ENCODE measurements around the gene DERA. TPM values are rescaled to one million over a fixed set of nuclear protein-coding genes. Genes with fewer than 3 reads are reported as not detected.
"Not testable (repeated sequence)": the region's sequence is repeated elsewhere in the genome, so short reads cannot be mapped to it uniquely, and the experiment has no call there.

DERA gene
- total and polyA plus RNA-seq, 11 donors: 19.0 to 44.3 (median 23.8) TPM

- WGBS, 4 donors: 88 to 95% (median 95%) methylated on average over 1 of the region's 1 CpG
- H3K4me1 ChIP-seq: no peaks in the 10 kb centered on the region
- intact Hi-C loops (cut with DNase I): no loop called here
- DNase-seq: no peak
- peaks cover 0 to 34% (median 14%) of the 10 kb centered on the region in 12 donors for H3K9me3 ChIP-seq
- ATAC-seq: no peak
- no peaks in the 10 kb centered on the region for H3K27me3 ChIP-seq
- TF ChIP-seq, protein P1, sequence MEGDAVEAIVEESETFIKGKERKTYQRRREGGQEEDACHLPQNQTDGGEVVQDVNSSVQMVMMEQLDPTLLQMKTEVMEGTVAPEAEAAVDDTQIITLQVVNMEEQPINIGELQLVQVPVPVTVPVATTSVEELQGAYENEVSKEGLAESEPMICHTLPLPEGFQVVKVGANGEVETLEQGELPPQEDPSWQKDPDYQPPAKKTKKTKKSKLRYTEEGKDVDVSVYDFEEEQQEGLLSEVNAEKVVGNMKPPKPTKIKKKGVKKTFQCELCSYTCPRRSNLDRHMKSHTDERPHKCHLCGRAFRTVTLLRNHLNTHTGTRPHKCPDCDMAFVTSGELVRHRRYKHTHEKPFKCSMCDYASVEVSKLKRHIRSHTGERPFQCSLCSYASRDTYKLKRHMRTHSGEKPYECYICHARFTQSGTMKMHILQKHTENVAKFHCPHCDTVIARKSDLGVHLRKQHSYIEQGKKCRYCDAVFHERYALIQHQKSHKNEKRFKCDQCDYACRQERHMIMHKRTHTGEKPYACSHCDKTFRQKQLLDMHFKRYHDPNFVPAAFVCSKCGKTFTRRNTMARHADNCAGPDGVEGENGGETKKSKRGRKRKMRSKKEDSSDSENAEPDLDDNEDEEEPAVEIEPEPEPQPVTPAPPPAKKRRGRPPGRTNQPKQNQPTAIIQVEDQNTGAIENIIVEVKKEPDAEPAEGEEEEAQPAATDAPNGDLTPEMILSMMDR (IDR thresholded peaks at IDR 0.05): no peak
- no peak for TF ChIP-seq POLR2A (IDR thresholded peaks at IDR 0.05)
- H3K27ac ChIP-seq: no peak overlapping the region
- H3K36me3 ChIP-seq: no peaks in the 10 kb centered on the region
- H3K4me3 ChIP-seq: no peak overlapping the region
Observed at GRCh38 chr12:16046266-16046665, 135.1 kb downstream of the DERA start.

DNA sequence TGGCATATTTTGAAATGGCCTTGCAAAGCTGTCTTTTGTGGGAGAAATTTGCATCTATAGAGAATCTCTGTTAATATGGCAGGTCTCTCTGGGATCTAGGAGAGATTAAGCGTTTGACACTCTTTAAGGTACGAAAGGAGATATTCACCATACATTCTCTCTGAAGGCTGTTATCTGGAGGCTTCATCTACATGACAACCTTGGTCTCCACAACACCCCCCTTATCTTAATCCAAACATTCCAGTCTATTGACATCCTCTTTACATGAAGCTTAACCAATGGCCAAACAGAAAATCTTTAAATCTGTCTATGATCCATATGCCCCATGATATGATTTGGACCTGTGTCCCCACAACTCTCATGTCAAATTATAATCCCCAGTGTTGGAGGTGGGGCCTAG lies 137.4 kb downstream of the DERA start:
- Histone ChIP-seq H3K4me1 (no peaks in the 10 kb centered on the region), H3K9me3 (peaks cover 0 to 28% (median 10%) of the 10 kb centered on the region in 12 donors), H3K27ac (no peak overlapping the region), H3K4me3 (no peak overlapping the region), H3K27me3 (no peaks in the 10 kb centered on the region), H3K36me3 (no peaks in the 10 kb centered on the region)
- ATAC-seq (no peak), DNase-seq (no peak)
- TF ChIP-seq POLR2A (IDR thresholded peaks at IDR 0.05): no peak
- TF ChIP-seq, protein P1 (IDR thresholded peaks at IDR 0.05): no peak
- intact Hi-C loops (cut with DNase I): no loop called here
- WGBS, 4 donors: 90 to 94% (median 92%) methylated on average over 2 of the region's 2 CpGs

DNA sequence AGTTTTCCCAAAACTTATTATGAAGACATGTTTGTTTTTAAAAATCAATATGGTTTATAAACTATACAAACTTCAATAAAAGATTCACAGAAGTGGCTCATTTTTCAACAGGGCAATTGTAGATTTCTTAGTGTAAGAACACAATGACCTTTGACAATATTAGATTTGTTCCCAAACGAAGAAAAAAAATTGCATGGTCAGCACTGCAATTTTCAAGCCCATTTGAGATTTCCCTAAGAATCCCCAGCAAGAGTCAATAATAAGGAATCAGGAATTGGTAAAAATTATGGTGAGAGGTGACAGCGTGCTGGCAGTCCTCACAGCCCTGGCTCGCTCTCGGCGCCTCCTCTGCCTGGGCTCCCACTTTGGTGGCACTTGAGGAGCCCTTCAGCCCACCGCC lies 145.8 kb downstream of the DERA start:
- intact Hi-C loops (cut with DNase I): no loop called here
- TF ChIP-seq POLR2A (IDR thresholded peaks at IDR 0.05): no peak
- TF ChIP-seq, protein P1 (IDR thresholded peaks at IDR 0.05): no peak
- H3K27me3 ChIP-seq: no peaks in the 10 kb centered on the region
- WGBS, 4 donors: 88 to 92% (median 89%) methylated on average over 6 of the region's 6 CpGs
- peaks cover 0 to 24% (median 2%) of the 10 kb centered on the region in 12 donors for H3K9me3 ChIP-seq
- H3K27ac ChIP-seq: no peak overlapping the region
- H3K4me3 ChIP-seq: no peak overlapping the region
- ATAC-seq (no peak), DNase-seq (no peak)
- no peaks in the 10 kb centered on the region for H3K4me1 ChIP-seq
- H3K36me3 ChIP-seq: no peaks in the 10 kb centered on the region

DNA sequence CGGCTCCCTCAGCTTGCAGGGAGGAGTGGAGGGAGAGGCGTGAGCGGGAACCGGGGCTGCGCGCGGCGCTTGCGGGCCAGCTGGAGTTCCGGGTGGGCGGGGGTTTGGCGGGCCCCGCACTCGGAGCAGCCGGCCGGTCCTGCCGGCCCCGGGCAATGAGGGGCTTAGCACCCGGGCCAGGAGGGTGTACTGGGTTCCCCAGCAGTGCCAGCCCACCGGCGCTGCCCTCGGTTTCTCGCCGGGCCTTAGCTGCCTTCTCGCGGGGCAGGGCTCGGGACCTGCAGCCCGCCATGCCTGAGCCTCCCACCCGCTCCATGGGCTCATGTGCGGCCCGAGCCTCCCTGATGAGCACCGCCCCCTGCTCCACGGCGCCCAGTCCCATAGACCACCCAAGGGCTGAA lies 146.2 kb downstream of the DERA start:
- H3K27ac ChIP-seq; H3K4me3 ChIP-seq; ATAC-seq; H3K36me3 ChIP-seq; H3K4me1 ChIP-seq; H3K27me3 ChIP-seq; intact Hi-C loops (cut with DNase I): not testable (repeated sequence)
- H3K9me3 ChIP-seq: peaks cover 0 to 23% (median 2%) of the 10 kb centered on the region in 12 donors
- peak in 1 of 5 donors; percentile 46 for DNase-seq
- 88 to 96% (median 92%) methylated on average over 25 to 34 of the region's 34 CpGs for WGBS, 4 donors

- Histone ChIP-seq H3K4me3 (no peak overlapping the region), H3K36me3 (no peaks in the 10 kb centered on the region), H3K9me3 (no peaks in the 10 kb centered on the region), H3K27me3 (no peaks in the 10 kb centered on the region), H3K4me1 (no peaks in the 10 kb centered on the region), H3K27ac (no peak overlapping the region)
- TF ChIP-seq, protein P1 (IDR thresholded peaks at IDR 0.05): no peak
- no peak for TF ChIP-seq POLR2A (IDR thresholded peaks at IDR 0.05)
- ATAC-seq (no peak), DNase-seq (no peak)
- WGBS, 4 donors: 95 to 100% (median 97%) methylated on average over 1 of the region's 1 CpG
- intact Hi-C loops (cut with DNase I): no loop called here
Observed at GRCh38 chr12:16062611-16063010, 151.5 kb downstream of the DERA start.
